ENCODE measurements around the gene CPAMD8.

Gene CPAMD8

DNA sequence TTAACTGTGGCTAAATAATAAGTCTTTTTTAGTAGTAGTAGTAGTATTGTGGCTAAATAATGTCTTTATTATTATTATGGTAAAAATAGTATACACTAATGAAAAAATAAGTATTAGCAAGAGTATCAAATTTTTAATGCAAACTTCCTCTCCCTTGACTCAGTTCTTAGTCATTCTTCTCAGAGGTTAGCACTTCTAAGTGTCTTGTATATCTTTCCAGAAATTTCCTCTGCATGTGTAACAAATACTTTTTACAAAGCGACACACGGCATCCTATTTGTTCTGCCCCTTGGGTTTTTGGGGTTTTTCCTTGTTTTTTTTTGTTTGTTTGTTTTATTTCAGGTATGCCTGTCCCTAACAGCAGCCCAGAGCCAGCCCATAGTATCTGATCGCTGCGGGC, 176.5 kb downstream of the CPAMD8 start:
- Mint-ChIP-seq H3K4me1 (peaks cover 2% of the 10 kb centered on the region), H3K27me3 (ENCODE audit: low read depth, poor library complexity) (no peaks in the 10 kb centered on the region), H3K4me3 (no peak overlapping the region), H3K9me3 (no peaks in the 10 kb centered on the region), H3K36me3 (ENCODE audit: low read depth) (peaks cover 77% of the 10 kb centered on the region), H3K27ac (no peak overlapping the region)
- TF ChIP-seq, protein P1, sequence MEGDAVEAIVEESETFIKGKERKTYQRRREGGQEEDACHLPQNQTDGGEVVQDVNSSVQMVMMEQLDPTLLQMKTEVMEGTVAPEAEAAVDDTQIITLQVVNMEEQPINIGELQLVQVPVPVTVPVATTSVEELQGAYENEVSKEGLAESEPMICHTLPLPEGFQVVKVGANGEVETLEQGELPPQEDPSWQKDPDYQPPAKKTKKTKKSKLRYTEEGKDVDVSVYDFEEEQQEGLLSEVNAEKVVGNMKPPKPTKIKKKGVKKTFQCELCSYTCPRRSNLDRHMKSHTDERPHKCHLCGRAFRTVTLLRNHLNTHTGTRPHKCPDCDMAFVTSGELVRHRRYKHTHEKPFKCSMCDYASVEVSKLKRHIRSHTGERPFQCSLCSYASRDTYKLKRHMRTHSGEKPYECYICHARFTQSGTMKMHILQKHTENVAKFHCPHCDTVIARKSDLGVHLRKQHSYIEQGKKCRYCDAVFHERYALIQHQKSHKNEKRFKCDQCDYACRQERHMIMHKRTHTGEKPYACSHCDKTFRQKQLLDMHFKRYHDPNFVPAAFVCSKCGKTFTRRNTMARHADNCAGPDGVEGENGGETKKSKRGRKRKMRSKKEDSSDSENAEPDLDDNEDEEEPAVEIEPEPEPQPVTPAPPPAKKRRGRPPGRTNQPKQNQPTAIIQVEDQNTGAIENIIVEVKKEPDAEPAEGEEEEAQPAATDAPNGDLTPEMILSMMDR (IDR thresholded peaks at IDR 0.05) = no peak
- DNase-seq = no peak

DNA sequence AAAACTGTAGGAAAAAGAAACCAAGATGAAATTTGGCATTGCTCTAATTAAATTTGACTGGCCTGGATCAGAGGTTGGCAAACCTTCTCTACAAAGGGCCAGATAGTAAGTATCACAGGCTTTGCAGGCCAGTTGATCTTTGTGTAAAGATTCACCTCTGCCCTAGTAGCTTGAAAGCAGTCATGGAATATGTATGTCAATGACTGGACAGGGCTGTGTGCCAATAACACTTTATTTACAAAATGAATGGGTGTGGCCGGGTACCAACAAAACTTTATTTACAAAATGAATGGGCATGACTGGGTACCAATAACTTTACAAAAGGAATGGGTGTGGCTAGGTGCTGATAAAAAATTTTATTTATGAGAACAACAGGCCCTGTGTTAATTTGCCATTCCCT, 177.4 kb downstream of the CPAMD8 start:
- TF ChIP-seq, protein P1 (IDR thresholded peaks at IDR 0.05) = no peak
- Mint-ChIP-seq H3K27ac (no peak overlapping the region), H3K27me3 (ENCODE audit: low read depth, poor library complexity) (no peaks in the 10 kb centered on the region), H3K4me1 (peaks cover 12% of the 10 kb centered on the region), H3K9me3 (no peaks in the 10 kb centered on the region), H3K4me3 (no peak overlapping the region), H3K36me3 (ENCODE audit: low read depth) (peaks cover 77% of the 10 kb centered on the region)
- DNase-seq = no peak

DNA sequence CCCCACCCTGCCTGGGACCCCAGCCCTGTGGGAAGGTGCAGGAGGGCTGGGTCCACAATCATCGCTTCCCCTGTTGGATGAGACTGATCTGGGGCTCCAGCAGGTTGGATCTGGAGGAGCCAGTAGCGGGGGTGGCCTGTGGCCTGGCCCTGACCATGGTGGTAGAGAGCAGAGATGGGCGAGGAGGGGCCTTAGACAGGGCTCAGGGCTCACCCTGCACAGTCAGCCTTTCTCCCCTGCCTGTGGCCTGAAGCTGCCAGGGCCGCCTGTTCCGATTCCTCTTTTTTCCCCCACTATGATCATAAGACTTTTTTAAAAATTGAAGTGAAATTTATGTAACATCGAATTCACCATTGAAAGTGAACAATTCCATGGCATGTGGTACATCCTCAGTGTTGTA, 179.2 kb downstream of the CPAMD8 start:
- no peak overlapping the region for H3K4me3 Mint-ChIP-seq
- DNase-seq = no peak
- no peaks in the 10 kb centered on the region for H3K9me3 Mint-ChIP-seq
- TF ChIP-seq, protein P1 (IDR thresholded peaks at IDR 0.05) = no peak
- H3K4me1 Mint-ChIP-seq = peaks cover 18% of the 10 kb centered on the region
- H3K36me3 Mint-ChIP-seq (ENCODE audit: low read depth) = peaks cover 82% of the 10 kb centered on the region
- no peaks in the 10 kb centered on the region for H3K27me3 Mint-ChIP-seq (ENCODE audit: low read depth, poor library complexity)
- peak overlapping the region; percentile 64 for H3K27ac Mint-ChIP-seq

DNA sequence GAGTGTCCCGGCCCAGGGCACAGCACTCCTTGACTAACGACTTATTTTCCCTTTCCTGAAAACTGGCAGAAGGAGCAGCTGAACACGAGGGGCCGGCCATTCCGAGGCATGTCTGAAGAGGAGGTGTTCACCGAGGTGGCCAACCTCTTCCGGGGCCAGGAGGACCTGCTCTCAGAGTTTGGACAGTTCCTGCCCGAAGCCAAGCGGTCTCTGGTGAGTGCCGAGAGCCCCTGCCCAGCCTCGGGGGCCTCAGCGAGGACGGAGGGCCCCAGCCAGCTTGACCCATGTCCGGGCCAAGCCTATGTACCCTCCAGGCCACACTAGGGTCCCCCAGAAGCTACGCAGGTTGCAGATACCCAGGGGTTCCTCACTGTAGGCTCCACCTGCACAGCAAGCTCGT, 179.7 kb downstream of the CPAMD8 start:
- DNase-seq = no peak
- H3K27ac Mint-ChIP-seq = no peak overlapping the region
- peaks cover 78% of the 10 kb centered on the region for H3K36me3 Mint-ChIP-seq (ENCODE audit: low read depth)
- TF ChIP-seq, protein P1 (IDR thresholded peaks at IDR 0.05) = no peak
- H3K9me3 Mint-ChIP-seq = no peaks in the 10 kb centered on the region
- no peaks in the 10 kb centered on the region for H3K27me3 Mint-ChIP-seq (ENCODE audit: low read depth, poor library complexity)
- H3K4me1 Mint-ChIP-seq = peaks cover 18% of the 10 kb centered on the region
- no peak overlapping the region for H3K4me3 Mint-ChIP-seq
